SK-N-SH (cell line): ENCODE measurements around the gene CYP27C1. TPM values are rescaled to one million over a fixed set of nuclear protein-coding genes. Genes with fewer than 3 reads are reported as not detected.

Source experiments
- CTCF ChIA-PET: fragments of 300-600, 350-600 bp; formaldehyde crosslinking; extraction: SDS; loops from one replicate; lab custom pipeline; 2021; lab: Yijun Ruan, JAX
- POLR2A ChIA-PET: fragments of 350-600 bp; sonication (Branson Sonifier 250); formaldehyde crosslinking; extraction: SDS; loops from one replicate; lab custom pipeline; 2020; ENCODE audit warnings: antibody characterized with exemption, inconsistent platforms; lab: Yijun Ruan, JAX
- DNase-seq: peaks from one replicate; pipeline ENCODE4 v3.0.0; 2012
- H2AFZ ChIP-seq: fragments of 200-600 bp; sonication (generic); 2 replicates; pipeline ENCODE4 v1.8.1; 2016; ENCODE audit warnings: antibody characterized with exemption, mild to moderate bottlenecking, low read depth
- H3F3A ChIP-seq: fragments of 200-600 bp; sonication (generic); replicated peaks from 2 replicates; pipeline ENCODE3; 2016; ENCODE audit warnings: antibody characterized with exemption, mild to moderate bottlenecking; ENCODE audit not compliant: insufficient read depth
- H3K27ac ChIP-seq, 2 experiments: fragments of 200-500 bp in 1 of 2; fragments of 200-600 bp in 1 of 2; sonication (Bioruptor generic) in 1 of 2; sonication (generic), shearing (Covaris generic) in 1 of 2; 2 replicates each; pipeline versions ENCODE4 v1.5.1 to v1.6.1; 2014 to 2016; ENCODE audit warnings: low read depth in 2 of 2, inconsistent platforms in 1 of 2, low read length in 1 of 2, mild to moderate bottlenecking in 1 of 2, mixed read lengths in 1 of 2
- H3K27me3 ChIP-seq: fragments of 200-600 bp; sonication (generic), shearing (Covaris generic); 2 replicates; pipeline ENCODE4 v1.6.1; 2016; ENCODE audit warnings: mixed run types; ENCODE audit not compliant: insufficient read depth
- H3K36me3 ChIP-seq, 2 experiments: fragments of 200-500 bp in 1 of 2; fragments of 200-600 bp in 1 of 2; sonication (Bioruptor generic) in 1 of 2; sonication (generic) in 1 of 2; replicated peaks in 1 of 2; 2 replicates each; pipeline versions ENCODE3 to v1.5.1; 2014 to 2016; ENCODE audit warnings: low read length in 1 of 2, mild to moderate bottlenecking in 1 of 2; ENCODE audit not compliant: insufficient read depth in 2 of 2, control insufficient read depth in 1 of 2
- H3K4me1 ChIP-seq, 2 experiments: fragments of 200-500 bp in 1 of 2; fragments of 200-600 bp in 1 of 2; sonication (Bioruptor generic) in 1 of 2; sonication (generic), shearing (Covaris generic) in 1 of 2; 2 replicates each; pipeline versions ENCODE4 v1.5.1 to v1.6.1; 2014 to 2016; ENCODE audit warnings: low read depth in 1 of 2, low read length in 1 of 2, mixed run types in 1 of 2; ENCODE audit not compliant: insufficient read depth in 2 of 2, control insufficient read depth in 1 of 2
- H3K4me2 ChIP-seq: fragments of 200-600 bp; sonication (generic), shearing (Covaris generic); 2 replicates; pipeline ENCODE4 v1.6.1; 2017; ENCODE audit warnings: mixed run types
- H3K4me3 ChIP-seq, 2 experiments: fragments of 200-500 bp in 1 of 2; fragments of 200-600 bp in 1 of 2; sonication (Bioruptor generic) in 1 of 2; sonication (generic), shearing (Covaris generic) in 1 of 2; 2 replicates each; pipeline versions ENCODE4 v1.5.1 to v1.8.1; 2014 to 2016; ENCODE audit warnings: low read depth in 2 of 2, inconsistent platforms in 1 of 2, low read length in 1 of 2, mild to moderate bottlenecking in 1 of 2, mixed read lengths in 1 of 2, moderate library complexity in 1 of 2
- H3K79me2 ChIP-seq: fragments of 200-600 bp; sonication (generic); 2 replicates; pipeline ENCODE4 v1.8.1; 2017; ENCODE audit warnings: mild to moderate bottlenecking; ENCODE audit not compliant: insufficient read depth
- H3K9ac ChIP-seq: fragments of 200-600 bp; sonication (generic); 2 replicates; pipeline ENCODE4 v1.6.1; 2017; ENCODE audit warnings: mixed run types
- H3K9me2 ChIP-seq: fragments of 200-600 bp; sonication (generic); 2 replicates; pipeline ENCODE4 v1.6.1; 2017; ENCODE audit warnings: mixed run types
- H3K9me3 ChIP-seq: fragments of 200-600 bp; sonication (generic); 2 replicates; pipeline ENCODE4 v1.6.1; 2017; ENCODE audit warnings: mixed run types, mild to moderate bottlenecking, moderate library complexity
- H4K20me1 ChIP-seq: fragments of 200-600 bp; sonication (generic); 2 replicates; pipeline ENCODE4 v1.6.1; 2017; ENCODE audit warnings: mild to moderate bottlenecking, mixed run types; ENCODE audit not compliant: insufficient read depth
- CHD2 ChIP-seq: fragments of 150-350 bp; IDR thresholded peaks from 2 replicates; pipeline ENCODE4 v1.6.1; 2018; ENCODE audit warnings: low read length; ENCODE audit not compliant: partially characterized antibody
- ELF1 ChIP-seq: IDR thresholded peaks from 2 replicates; pipeline ENCODE4 v1.4.0; 2012
- EZH2phosphoT487 ChIP-seq: fragments of 200-600 bp; sonication (generic); IDR thresholded peaks from 2 replicates; pipeline ENCODE4 v1.6.1; 2017; ENCODE audit warnings: low read depth, mixed run types, mild to moderate bottlenecking, antibody characterized with exemption, moderate library complexity, borderline replicate concordance
- FOSL2 ChIP-seq: IDR thresholded peaks from 2 replicates; pipeline ENCODE4 v1.4.0; 2012; ENCODE audit warnings: low read depth, mild to moderate bottlenecking, moderate library complexity, borderline replicate concordance
- GABPA ChIP-seq: IDR thresholded peaks from 2 replicates; pipeline ENCODE4 v1.4.0; 2012; ENCODE audit warnings: low read depth, mild to moderate bottlenecking
- GATA2 ChIP-seq: sonication (generic); formaldehyde crosslinking; IDR thresholded peaks from 2 replicates; pipeline ENCODE4 v1.5.0; 2020; ENCODE audit warnings: mild to moderate bottlenecking, missing genetic modification reagents
- JUND ChIP-seq: IDR thresholded peaks from 2 replicates; pipeline ENCODE4 v1.4.0; 2012
- MXI1 ChIP-seq: IDR thresholded peaks from 2 replicates; pipeline ENCODE4 v1.6.1; 2012; ENCODE audit warnings: mild to moderate bottlenecking, low read depth, low read length, improper control_type of control experiment
- NRF1 ChIP-seq: IDR thresholded peaks from 2 replicates; pipeline ENCODE4 v1.6.1; 2012; ENCODE audit warnings: low read depth, mild to moderate bottlenecking, low read length
- POLR2AphosphoS5 ChIP-seq: IDR thresholded peaks from 2 replicates; pipeline ENCODE4 v1.6.1; 2012; ENCODE audit warnings: low read depth, low read length
- RXRA ChIP-seq: IDR thresholded peaks from 2 replicates; pipeline ENCODE4 v1.4.0; 2012; ENCODE audit warnings: low read depth, mild to moderate bottlenecking, borderline replicate concordance
- TAF1 ChIP-seq: IDR thresholded peaks from 2 replicates; pipeline ENCODE4 v1.6.1; 2012; ENCODE audit warnings: low read depth, mild to moderate bottlenecking, low read length, moderate library complexity, borderline replicate concordance
- TEAD4 ChIP-seq: IDR thresholded peaks from 2 replicates; pipeline ENCODE4 v1.4.0; 2012; ENCODE audit warnings: mild to moderate bottlenecking, borderline replicate concordance; ENCODE audit not compliant: insufficient read depth
- YY1 ChIP-seq: IDR thresholded peaks from 2 replicates; pipeline ENCODE4 v1.4.0; 2012; ENCODE audit warnings: low read depth, mild to moderate bottlenecking
- WGBS: methylation state at CpG from one replicate; pipeline ENCODE4 v1.1.6; 2017; ENCODE audit warnings: low lambda C conversion rate; 5-methylcytosine and 5-hydroxymethylcytosine counted together
- polyA plus RNA-seq, 3 experiments: library from polyadenylated mRNA; depleted of rRNA; stranded (reverse); fragments of >200 nt; gene quantifications; 2 replicates each; pipeline ENCODE4 v1.2.3, GENCODE V29; 2012
- TF ChIP-seq, protein P1 (sequence below): IDR thresholded peaks from 2 replicates; pipeline ENCODE4; 2012
- TF ChIP-seq, protein P2 (sequence below): fragments of 150-350 bp; IDR thresholded peaks from 2 replicates; pipeline ENCODE4 v1.6.1; 2017; ENCODE audit warnings: antibody characterized with exemption, low read length, low read depth, borderline replicate concordance
- TF ChIP-seq, protein P3 (sequence below): IDR thresholded peaks from 2 replicates; pipeline ENCODE4 v1.4.0; 2012; ENCODE audit warnings: low read depth
- TF ChIP-seq, protein P4 (sequence below): fragments of 150-350 bp; IDR thresholded peaks from 2 replicates; pipeline ENCODE4 v1.6.1; 2016; ENCODE audit warnings: mild to moderate bottlenecking, low read depth, low read length
- TF ChIP-seq, protein P5 (sequence below): IDR thresholded peaks from 2 replicates; pipeline ENCODE4 v1.4.0; 2012; ENCODE audit warnings: low read depth, borderline replicate concordance

CYP27C1 gene
- polyA plus RNA-seq, 1 of the 3 experiments (the other 2 are of a cell fraction) = not detected

DNA sequence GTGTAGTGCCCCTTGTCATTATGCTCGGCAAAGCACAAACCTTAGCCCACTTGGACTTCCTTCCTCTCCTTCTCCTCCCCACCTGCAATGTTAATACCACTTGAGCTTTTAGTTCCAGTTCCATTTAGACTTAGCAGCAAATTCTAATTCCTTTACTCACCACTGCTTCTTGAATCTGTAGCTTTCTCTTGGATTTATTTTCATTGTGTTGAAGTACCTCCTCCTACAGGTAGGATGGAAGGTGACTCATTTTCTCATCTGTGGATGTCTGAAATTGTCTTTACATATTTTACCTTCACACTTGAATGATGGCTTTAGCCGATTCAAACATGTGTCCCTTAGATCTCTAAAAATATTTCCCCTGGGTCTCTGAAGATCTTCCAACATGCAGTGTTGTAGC, 80.3 kb downstream of the CYP27C1 start (continued):
- TF ChIP-seq, protein P1, sequence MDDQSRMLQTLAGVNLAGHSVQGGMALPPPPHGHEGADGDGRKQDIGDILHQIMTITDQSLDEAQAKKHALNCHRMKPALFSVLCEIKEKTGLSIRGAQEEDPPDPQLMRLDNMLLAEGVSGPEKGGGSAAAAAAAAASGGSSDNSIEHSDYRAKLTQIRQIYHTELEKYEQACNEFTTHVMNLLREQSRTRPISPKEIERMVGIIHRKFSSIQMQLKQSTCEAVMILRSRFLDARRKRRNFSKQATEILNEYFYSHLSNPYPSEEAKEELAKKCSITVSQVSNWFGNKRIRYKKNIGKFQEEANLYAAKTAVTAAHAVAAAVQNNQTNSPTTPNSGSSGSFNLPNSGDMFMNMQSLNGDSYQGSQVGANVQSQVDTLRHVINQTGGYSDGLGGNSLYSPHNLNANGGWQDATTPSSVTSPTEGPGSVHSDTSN = no peak
- no peak for TF ChIP-seq MXI1
- no peak for TF ChIP-seq CHD2

DNA sequence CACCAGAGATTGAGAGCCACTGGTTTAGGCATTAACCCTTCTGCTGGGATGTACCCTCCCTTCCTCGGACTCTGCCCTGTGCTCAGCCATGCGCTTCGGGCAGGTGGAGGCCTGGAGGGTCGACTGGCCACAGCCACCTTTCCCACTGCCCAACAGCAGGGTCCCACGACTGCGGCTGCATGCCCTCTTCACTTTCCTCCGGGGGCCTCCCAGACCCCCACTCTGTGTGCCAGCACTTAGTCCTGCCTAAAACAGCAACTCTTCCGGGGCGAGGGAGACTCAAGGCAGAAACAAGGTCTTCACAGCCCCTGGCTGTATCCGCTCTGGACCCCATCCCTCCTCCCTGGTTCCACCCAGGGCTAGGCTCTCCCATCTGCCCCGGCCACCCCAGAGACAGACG, 81.8 kb downstream of the CYP27C1 start:
- Histone ChIP-seq H3K36me3 (no peaks in the 10 kb centered on the region), H4K20me1 (no peaks in the 10 kb centered on the region), H3K9ac (no peak overlapping the region), H3K27me3 (no peaks in the 10 kb centered on the region), H3K9me2 (no peaks in the 10 kb centered on the region), H3K4me1 (peaks cover 0 to 14% of the 10 kb centered on the region in 2 experiments; a peak in 1 of 4 replicates), H2AFZ (no peak overlapping the region), H3K27ac (no peak overlapping the region), H3F3A (no peaks in the 10 kb centered on the region), H3K4me3 (no peak overlapping the region), H3K9me3 (peaks cover 7% of the 10 kb centered on the region; the same call in 1 of the 2 replicates), H3K79me2 (no peaks in the 10 kb centered on the region), H3K4me2 (no peak overlapping the region)
- no peak for DNase-seq
- POLR2A ChIA-PET = no interaction called here
- TF ChIP-seq TEAD4 = no peak
- TF ChIP-seq TAF1 = no peak
- TF ChIP-seq EZH2phosphoT487 = no peak
- TF ChIP-seq ELF1 = no peak
- no peak for TF ChIP-seq POLR2AphosphoS5
- no peak for TF ChIP-seq GABPA
- no peak for TF ChIP-seq FOSL2
- no peak for TF ChIP-seq GATA2
- no peak for TF ChIP-seq NRF1
- TF ChIP-seq, protein P2, sequence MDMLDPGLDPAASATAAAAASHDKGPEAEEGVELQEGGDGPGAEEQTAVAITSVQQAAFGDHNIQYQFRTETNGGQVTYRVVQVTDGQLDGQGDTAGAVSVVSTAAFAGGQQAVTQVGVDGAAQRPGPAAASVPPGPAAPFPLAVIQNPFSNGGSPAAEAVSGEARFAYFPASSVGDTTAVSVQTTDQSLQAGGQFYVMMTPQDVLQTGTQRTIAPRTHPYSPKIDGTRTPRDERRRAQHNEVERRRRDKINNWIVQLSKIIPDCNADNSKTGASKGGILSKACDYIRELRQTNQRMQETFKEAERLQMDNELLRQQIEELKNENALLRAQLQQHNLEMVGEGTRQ = no peak
- TF ChIP-seq, protein P3, sequence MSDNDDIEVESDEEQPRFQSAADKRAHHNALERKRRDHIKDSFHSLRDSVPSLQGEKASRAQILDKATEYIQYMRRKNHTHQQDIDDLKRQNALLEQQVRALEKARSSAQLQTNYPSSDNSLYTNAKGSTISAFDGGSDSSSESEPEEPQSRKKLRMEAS = no peak
- no peak for TF ChIP-seq YY1
- TF ChIP-seq, protein P4, sequence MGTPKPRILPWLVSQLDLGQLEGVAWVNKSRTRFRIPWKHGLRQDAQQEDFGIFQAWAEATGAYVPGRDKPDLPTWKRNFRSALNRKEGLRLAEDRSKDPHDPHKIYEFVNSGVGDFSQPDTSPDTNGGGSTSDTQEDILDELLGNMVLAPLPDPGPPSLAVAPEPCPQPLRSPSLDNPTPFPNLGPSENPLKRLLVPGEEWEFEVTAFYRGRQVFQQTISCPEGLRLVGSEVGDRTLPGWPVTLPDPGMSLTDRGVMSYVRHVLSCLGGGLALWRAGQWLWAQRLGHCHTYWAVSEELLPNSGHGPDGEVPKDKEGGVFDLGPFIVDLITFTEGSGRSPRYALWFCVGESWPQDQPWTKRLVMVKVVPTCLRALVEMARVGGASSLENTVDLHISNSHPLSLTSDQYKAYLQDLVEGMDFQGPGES = no peak
- TF ChIP-seq, protein P5, sequence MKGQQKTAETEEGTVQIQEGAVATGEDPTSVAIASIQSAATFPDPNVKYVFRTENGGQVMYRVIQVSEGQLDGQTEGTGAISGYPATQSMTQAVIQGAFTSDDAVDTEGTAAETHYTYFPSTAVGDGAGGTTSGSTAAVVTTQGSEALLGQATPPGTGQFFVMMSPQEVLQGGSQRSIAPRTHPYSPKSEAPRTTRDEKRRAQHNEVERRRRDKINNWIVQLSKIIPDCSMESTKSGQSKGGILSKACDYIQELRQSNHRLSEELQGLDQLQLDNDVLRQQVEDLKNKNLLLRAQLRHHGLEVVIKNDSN = no peak
- TF ChIP-seq, protein P1 = no peak
- no peak for TF ChIP-seq RXRA
- no peak for TF ChIP-seq JUND
- WGBS = 82% methylated on average over 11 of the region's 12 CpGs
- CTCF ChIA-PET = interaction anchor here (1.1 kb wide), 1 partner anchor 71 kb away, joined by 3 read pairs; no protein-coding TSS in a partner anchor
